Transverse colon (tissue), 3 donors: ENCODE data around the gene PLPP1.

Experiments used
- EP300 ChIP-seq: sonication (generic); formaldehyde crosslinking; IDR thresholded peaks from one replicate; pipeline ENCODE4 v1.6.1; 2017; ENCODE audit warnings: antibody characterized with exemption, low read depth
- POLR2A ChIP-seq: fragments of 450-650 bp; IDR thresholded peaks from one replicate; pipeline ENCODE4 v1.6.1; 2016; ENCODE audit warnings: antibody characterized with exemption, mild to moderate bottlenecking, moderate library complexity
- TF ChIP-seq, protein P1 (sequence below), 5 experiments: fragments of 200-600 bp in 3 of 5; fragments of 450-650 bp in 2 of 5; sonication (generic) in 3 of 5; IDR thresholded peaks; 1 replicate in 2 of 5; 2 replicates in 3 of 5; pipeline ENCODE4 v1.5.1; 2016 to 2017; ENCODE audit warnings: antibody characterized with exemption in 5 of 5, inconsistent platforms in 3 of 5, mild to moderate bottlenecking in 2 of 5, moderate library complexity in 1 of 5

DNA sequence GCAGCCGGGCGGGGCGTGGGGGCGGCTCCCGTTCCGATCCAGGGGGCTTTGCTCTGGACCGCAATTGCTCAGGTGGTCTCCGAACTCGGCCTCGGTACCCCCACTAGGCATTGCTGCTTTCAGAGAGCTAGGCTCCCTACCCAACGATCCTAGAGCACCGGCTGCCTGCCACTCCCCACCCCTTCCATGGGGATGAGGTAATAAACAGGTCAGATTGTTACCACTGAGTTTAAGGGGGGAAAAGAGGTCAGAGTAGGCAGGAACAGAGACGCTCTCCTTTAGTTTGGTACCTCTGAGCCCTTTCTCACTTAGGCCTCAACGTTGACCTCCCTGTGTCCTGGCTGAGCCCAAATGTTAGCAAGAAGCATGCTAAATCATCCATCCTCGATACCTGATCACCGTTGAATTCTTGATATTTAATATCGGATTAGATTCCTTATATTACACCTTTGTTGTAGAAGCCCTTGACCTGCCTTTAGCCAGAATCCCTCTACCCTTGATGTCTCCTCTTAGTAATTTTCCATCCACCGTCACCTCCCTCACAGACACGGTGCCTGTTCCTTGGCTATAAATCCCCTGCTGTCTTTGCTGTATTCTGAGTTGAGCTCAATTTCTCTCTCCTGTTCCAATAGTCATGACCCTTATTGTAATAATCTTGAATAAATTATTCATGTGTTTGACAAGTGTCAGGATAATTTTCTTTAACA, 588 bp upstream of the PLPP1 start:
- TF ChIP-seq, protein P1, sequence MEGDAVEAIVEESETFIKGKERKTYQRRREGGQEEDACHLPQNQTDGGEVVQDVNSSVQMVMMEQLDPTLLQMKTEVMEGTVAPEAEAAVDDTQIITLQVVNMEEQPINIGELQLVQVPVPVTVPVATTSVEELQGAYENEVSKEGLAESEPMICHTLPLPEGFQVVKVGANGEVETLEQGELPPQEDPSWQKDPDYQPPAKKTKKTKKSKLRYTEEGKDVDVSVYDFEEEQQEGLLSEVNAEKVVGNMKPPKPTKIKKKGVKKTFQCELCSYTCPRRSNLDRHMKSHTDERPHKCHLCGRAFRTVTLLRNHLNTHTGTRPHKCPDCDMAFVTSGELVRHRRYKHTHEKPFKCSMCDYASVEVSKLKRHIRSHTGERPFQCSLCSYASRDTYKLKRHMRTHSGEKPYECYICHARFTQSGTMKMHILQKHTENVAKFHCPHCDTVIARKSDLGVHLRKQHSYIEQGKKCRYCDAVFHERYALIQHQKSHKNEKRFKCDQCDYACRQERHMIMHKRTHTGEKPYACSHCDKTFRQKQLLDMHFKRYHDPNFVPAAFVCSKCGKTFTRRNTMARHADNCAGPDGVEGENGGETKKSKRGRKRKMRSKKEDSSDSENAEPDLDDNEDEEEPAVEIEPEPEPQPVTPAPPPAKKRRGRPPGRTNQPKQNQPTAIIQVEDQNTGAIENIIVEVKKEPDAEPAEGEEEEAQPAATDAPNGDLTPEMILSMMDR (IDR thresholded peaks at IDR 0.05) = peak in 1 of 5 experiments; percentile 12
- TF ChIP-seq EP300 (no peak), POLR2A (no peak)
